Cortex of kidney (tissue), 1 donor: Measurements from ENCODE around the gene AGT.
"Not testable (repeated sequence)": the region's sequence is repeated elsewhere in the genome, so short reads cannot be mapped to it uniquely, and the experiment has no call there.

Source experiments
- DNase-seq: peaks from one replicate; lab custom pipeline; 2025; lab: John Stamatoyannopoulos, UW

Gene AGT

GRCh38 chr1:230707732-230708630, 5.9 kb downstream of the AGT start:
- no peak for DNase-seq

- no peak for DNase-seq
Observed at GRCh38 chr1:230706887-230707731, 6.8 kb downstream of the AGT start.

DNA sequence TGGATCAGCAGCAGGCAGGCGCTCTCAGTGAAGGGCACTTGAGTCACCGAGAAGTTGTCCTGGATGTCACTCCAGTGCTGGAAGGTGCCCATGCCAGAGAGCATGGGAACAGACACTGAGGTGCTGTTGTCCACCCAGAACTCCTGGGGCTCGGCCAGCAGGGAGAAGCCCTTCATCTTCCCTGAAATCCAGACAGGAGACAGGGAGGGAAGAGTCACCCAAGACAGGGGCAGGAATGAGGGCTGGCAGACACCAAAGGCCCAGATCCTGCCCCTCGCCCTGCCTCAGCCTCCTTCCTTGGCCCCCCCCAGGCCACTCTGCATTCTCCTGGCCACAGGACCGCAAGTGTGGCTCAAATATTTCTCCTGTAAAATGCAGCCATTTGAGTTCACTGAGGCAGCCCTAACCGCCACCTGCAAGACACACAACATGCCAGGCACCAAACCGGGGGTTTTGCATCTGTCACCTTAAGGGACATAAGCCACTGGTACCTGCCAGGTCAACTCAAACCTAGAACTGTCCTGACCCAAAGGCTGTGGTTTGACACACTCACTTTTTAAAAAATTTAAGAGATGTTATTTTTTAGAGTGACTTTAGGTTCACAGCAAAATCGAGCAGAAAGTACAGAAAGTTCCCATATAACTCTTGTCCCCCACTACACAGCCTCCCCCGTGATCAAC, 7.8 kb downstream of the AGT start:
- no peak for DNase-seq

- DNase-seq = no peak
Observed at GRCh38 chr1:230705289-230706019, 8.5 kb downstream of the AGT start.

- DNase-seq = no peak
Observed at GRCh38 chr1:230704830-230705229, 9.1 kb downstream of the AGT start.

DNA sequence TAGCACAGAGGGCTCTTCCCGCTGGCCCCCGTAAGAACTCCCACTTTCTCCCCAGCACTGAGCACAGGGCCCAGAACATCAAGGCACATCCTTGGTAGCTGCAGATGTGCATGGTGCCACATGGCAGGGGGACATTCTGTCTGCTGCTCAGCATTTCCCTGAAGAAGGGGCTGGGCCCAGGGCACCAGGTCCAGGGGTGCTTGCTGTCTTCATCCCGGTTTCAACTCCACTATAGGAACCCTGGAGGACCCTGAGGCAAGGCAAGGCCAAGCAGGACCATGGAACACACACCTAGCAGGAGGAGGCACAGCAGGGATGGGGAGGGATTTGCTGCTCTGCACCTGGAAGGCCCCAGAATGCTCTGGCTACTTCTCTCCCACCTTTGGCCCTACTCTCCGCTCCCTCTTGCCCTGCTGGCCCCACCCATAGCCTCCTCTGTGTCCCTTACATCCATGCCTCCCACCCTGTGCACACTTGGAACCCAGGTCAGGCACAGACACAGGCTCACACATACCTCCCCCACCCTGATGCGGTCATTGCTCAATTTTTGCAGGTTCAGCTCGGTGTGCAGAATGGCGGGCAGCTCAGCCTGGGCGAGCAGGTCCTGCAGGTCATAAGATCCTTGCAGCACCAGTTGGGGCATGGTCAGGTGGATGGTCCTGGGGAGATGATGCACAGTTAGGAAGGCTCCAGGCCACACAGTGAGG, 10.1 kb downstream of the AGT start:
- no peak for DNase-seq

GRCh38 chr1:230702934-230703678, 10.8 kb downstream of the AGT start:
- no peak for DNase-seq

DNA sequence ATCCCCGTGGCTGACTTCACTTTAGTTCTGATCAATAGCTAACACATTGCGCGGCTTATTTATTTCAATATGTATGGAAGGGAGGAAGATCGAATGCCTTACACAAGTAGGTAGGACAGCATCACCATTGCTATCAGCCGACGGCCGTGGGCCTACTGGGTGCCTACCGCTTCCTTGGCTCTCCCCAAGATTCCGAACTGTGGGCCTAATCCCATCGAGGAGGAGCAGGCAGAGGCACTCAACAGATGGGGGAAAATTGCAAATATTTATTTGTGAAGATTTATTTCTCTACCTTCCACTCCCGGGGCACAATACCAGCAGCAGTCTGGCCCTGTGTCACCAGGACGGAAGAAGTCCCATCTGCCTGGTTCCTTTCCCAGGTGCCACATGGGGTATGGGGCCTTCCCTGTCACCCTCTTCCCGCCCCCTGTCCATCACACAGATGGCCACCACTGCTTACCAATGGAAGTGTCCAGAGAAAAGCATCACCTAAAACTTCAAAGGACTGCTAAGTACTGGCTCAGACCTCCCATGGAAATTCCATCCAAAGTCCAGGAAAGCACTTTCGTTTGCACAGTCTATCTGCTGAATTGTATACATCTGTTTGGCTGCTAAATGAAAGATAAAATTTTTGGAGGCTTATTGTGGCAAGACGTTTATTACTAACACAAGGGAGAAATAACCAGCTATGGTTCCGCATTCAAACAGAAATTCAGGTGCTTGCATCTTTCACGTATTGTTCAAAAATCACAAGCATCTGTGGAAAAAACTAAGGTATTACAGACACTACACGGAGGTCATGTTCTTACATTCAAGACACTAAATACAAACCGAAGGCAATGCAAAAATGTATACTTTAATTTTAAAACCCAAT, 11.8 kb downstream of the AGT start:
- no peak for DNase-seq

DNA sequence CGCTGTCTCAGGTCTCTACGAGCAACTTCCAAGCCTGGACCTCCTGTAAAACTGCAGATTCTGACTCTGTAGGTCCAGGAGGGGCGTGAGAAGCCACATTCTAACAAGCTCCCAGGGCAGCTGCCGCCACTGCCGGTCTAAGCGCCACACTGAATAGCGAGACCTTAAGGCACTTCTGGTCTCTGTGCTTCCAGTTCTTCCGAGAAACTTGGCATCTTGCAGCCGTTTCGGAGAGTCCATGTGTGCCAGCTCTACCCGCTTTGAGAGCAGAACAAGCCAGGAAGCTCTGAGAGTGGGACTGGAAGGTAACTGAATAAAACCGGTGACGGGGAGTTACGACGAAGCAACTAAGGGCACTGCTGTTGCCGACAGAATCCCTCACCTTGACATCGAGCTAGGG, 12.5 kb downstream of the AGT start:
- no peak for DNase-seq

DNA sequence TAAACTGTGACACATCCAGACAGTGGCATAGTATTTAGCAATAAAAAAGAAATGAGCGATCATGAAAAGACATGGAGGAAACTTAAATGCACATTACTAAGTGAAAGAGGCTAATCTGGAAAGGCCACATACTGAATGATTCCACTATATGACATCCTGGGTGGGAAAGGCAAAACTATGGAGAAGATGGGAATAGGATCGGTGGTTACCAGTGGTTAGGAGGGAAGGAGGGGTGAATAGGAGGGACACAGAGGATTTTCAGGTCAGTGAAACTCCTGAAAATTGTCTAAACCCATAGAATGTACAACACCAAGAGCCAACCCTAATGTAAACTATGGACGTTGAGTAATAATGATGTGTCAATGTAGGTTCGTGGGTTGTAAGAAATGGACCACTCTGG, 13.8 kb downstream of the AGT start:
- DNase-seq = no peak

- no peak for DNase-seq
Observed at GRCh38 chr1:230699716-230700115, 14.2 kb downstream of the AGT start.

GRCh38 chr1:230698964-230699363, 15.0 kb downstream of the AGT start:
- DNase-seq = not testable (repeated sequence)

DNA sequence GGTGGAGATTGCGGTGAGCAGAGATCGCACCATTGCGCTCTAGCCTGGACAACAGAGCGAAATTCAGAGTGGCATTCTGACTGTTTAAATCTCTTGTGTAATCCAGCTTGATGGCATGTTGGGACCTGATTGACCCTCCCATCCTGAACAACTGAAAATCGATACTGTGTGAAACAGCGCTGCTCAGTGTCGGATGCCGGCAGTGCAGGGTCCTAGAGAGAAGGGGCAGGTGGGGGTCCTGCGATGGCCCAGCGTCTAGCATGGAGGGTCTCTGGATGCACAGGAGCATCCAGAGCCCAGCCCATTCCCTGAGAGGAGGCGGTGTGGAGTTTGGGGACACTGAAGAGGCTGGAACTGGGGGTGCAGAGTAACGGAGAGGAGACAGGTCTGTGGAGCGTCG, 15.8 kb downstream of the AGT start:
- DNase-seq = no peak

- DNase-seq = no peak
Observed at GRCh38 chr1:230696722-230697437, 17.0 kb downstream of the AGT start.

DNA sequence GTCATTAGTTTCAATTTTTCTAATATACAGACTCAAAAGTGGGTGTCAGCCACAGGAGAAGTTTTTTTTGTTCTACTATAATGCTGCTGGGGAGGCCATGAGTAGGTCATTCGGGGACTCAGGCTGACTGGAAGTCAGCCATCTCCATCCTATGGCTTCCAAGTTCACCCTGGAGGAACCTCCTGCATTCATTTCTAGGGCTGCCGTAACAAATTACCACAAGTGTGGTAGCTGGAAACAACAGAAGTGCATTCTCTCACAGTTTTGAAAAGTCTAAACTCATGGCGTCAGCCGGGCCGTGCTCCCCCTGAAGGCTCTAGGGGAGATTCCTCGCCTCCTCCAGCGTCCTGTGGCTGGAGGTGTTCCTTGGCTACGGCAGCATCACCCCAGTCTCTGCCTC, 17.7 kb downstream of the AGT start:
- DNase-seq = no peak

GRCh38 chr1:230694991-230695390, 18.9 kb downstream of the AGT start:
- DNase-seq = no peak

- no peak for DNase-seq
Observed at GRCh38 chr1:230694464-230694863, 19.5 kb downstream of the AGT start.

- no peak for DNase-seq
Observed at GRCh38 chr1:230693777-230694176, 20.1 kb downstream of the AGT start.

DNA sequence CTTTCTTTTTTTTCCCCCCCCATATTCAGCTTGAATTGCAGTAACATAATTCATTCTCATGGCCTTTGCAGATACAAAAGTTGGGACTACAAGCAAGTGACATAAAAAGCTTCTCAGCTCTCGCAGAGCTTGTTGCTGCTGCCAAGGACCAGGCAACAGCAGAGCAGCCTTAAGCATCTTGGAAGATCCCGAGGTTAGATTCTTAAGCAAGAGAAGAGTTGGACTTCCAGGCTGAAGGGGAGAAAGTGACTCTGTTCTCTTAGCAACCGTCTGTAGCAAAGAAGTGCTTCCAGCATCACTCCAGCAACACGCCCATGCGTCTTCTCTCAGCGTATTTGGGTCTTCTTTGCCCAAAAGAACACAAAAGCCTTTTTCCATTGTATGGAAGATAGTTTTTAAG, 20.7 kb downstream of the AGT start:
- no peak for DNase-seq
